HG03342 (cell line): ENCODE data around the gene MROH2A.

Experiments used
- ATAC-seq: cut with Tn5 transposase; IDR thresholded peaks from one replicate; pipeline ENCODE4 v1.9.1; 2021; ENCODE audit warnings: mild to moderate bottlenecking, moderate library complexity; ENCODE audit not compliant: unreplicated experiment

The MROH2A gene

DNA sequence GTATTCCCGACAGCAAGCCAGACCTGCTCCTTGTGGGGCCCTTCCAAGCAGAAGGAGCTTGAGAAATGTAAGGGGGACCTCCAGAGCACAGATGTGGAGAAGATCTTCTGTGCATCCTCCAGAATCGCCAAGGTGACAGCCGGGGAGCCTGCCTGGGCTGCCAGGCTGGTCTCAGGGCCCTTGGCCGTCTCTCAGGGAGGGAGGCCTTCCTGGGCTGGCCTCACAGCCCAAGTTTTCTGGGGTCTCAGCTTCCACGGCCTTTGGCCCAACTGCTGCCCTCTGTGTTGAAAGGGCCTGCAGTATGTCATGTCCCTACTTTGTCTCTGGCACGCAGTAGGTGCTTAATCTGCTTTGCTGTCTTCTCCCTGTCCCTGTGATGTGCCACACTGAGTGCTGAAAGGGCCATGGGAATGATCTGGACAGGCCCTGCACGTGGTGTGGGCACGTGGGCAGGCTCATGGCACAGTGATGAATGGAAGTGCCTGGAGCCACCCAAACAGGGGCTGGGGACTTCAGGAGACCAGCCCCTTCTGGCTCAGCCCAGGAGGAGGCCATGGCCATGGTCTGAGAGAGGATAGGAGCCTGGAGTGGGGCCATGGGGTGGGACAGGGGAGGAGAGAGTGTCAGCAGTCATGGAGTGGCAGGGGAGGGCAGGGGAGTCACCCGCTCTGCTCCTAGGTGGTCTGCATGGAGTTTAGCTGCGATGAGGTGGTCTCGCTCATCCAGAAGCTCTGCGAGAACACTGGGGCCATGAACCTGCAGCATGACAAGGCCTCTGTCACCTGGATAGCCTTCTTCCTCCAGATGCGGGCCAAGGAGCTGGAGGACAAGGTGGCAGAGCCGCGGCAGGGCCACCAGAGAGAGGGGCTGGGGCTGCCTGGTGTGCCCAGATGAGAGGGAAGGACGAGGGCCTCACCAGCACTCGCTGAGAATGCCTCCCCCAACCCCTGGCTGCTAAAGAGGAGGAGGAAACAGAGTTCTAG lies 40.8 kb downstream of the MROH2A start:
- no peak for ATAC-seq

DNA sequence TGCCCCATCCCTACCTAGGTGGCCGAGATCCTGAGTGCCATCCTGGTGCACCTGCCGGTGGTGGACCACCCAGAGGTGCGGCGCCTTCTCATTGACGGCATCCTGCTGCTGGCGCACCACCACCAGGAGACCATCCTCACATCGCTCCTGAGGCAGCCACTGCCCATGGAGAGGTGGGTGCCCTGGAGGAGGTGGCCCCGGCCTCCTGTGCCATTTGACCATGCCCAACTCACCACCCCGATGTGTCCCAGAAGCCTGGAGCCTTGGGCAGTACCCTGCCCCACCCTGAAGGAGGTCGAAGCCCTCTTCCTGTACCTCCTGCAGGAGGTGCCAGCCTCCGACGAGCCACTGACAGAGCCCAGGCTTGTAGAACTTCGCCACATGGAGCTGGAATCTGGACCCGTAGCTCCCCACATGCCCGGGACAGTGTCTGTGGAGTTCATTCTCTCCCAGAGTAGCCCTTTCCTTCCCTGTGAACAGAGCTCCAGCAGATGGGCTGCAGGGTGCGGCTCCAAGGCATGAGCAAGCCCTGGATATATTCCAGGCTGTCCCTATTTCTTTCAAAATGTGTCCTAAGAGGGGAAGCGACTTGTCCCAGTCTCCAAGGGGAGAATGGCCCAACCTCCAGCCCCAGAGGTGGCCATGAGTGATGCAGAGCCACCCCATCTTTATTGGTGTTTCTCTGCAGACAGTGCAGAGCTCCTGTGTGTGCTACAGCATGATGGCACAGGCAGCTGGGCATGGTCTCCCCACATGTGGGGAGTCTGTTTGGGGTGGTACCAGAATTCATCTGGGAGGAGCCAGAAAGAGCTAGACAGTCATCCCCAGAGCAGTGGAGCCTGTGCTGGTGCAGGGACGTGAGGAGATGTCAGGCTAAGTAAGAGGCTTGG lies 42.0 kb downstream of the MROH2A start:
- ATAC-seq, result no peak

DNA sequence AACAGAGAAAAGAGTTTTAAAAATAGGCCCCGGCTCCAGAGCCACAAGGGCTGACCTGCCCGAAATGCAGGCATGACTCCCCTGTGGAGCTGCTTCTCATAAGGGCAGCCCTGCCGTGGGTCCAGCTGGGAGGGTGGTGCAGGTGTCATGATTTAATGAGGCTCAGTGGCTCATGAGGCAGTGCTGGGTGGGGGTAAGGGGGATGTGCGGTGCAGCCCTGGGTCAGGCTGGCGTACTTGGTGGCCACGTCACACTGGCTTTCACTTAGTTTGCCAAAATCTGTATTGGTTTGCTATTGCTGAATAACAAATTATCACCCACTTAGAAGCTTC lies 42.6 kb downstream of the MROH2A start:
- no peak for ATAC-seq

DNA sequence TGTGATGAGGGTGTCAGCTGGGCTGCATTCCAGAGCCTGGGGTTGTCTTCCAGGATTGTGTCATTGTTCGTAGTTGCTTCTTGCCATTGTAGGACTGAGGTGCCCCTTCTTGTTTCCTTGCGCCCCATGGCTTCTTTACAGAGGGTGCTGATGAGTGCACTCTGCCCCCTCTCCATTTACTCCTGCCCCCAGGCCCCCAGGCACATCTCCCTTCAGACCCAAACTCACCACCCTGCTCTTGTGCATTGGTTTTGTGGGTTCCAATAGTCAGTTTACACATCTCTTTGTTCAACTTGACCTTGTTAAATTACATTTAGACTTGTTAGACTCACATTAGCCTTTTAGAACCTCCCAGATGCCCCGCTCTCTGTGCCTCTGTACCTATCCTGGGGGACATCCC lies 43.1 kb downstream of the MROH2A start:
- ATAC-seq, result no peak

DNA sequence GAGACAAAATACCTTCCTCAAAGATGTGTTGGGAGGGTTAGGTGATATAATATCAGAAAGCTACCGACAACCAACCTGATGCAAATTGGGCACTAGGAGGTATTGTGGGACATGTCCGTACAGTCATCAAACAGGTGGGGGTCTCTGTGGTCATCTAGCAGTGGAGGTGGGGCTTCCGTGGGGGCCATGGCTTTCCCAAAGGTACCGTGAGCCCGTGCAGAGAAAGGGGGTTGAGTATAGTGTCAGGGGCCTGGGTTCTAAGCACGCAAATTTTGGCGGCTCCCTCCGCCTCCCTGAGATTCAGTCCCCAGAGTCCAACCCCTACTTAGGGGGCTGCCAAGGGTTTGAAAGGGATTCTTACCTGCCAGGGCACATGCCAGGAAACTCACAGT lies 43.6 kb downstream of the MROH2A start:
- no peak for ATAC-seq

DNA sequence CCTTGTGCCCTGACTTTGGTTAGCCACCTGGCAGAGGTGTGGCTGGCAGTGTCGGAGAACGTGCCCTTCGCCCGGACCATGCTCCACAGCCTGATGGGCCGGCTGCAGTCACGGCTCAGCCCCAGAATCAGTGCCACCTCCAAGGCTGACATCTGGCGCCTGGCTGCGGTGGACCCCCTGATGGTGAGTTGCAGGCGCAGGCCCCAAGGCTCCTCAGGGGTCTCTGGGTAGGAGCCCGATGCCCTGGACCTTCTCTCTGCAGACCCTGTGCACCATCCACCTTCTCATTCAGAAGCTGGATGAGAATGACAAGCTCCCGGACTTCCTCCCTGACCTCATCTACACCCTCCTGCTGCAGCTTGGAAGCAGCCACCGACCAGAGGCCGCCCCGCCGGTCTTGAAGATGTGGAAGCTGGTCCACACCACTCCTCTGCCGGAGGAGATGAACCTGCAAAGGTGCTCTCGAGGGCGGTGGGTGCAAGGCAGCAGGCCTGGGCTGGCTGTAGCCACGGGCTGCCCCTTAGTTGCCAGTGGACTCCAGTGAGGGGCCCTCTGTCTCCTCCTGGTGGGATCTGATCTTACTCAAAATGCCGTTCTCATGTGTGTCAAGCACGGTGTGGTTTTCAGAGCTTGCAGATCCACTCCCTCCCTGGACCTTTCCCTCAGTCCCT lies 44.1 kb downstream of the MROH2A start:
- no peak for ATAC-seq

DNA sequence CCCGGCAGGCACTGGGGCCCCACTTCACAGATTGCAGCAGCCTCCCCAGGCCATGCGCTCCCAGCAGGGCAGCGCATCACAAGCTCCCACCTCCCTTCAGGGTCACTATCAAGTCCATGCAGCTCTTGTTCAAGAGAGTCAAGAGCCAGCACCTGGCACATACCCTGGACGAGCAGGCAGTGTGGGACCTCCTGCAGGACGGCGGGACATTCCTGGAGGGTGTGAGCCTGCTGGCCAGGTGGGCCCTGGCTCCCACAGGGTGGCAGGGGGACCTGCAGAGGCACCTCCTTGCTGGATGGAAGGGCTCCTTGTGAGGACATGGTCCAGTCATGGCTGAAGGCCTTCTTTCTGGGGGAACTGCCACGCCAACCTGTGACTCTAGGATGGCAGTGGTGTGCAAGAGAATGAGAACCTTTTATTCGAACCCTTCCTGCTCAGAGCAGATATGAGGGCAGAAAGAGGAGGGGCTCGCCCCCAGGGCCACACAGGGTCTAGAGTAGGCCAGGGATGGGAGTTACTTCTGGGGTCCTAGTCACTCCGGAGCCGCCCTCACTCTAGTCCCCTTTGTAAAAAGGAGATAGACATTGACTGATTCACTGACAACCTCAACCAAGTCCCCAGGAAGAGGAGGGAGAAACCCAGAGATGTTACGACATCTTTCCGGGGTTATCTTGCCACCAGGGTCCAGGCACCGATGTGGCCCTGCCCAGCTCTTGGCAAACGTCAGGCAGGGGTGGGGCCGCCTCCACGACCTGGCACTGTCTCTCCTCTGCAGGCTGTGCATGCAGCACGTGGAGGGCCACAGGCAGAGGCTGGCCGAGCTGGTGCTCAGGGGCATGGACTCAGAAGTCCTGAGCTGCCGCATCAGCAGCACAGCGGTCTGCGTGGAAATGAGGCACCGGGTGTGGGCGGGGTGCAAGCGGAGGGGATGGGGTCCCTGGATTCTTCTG lies 44.9 kb downstream of the MROH2A start:
- no peak for ATAC-seq

DNA sequence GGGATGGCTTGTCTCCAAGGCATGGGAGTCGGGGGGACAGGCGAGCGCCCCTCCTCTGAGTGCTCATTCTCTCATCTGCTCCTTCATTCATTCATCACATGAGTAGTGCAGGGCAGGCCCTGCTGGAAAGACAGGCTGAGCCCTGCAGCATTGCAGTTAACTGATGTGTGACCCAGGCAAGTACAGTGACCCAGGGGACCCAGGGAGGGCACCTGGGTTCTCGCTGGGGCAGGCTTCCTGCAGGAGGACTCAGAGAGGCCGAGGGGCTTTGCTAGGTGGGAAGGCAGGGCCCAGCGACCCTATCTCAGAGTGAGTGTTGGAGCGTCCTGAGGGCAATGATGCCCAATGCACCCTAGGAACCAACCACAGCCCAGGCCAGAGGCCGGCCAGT lies 45.6 kb downstream of the MROH2A start:
- ATAC-seq, result no peak

DNA sequence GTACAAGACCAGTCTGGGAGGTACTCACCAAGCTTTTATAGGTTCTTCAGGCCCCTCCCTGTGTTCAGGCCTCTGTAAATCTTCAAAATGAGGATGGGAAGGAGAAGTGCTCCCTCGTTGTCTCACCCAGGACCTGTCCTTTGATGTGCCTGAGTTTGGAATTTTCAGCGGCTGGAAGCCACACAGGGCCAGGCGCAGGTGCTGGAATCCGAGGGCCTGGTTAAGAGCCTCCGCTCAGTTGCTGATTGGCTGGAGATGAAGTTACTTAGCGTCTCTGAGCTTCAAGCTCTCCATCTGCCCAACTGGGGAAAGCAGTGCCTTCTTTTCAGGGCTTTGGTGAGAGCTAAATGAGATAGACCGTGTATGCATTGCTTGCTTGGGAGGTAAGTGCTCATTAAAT lies 46.2 kb downstream of the MROH2A start:
- no peak for ATAC-seq

DNA sequence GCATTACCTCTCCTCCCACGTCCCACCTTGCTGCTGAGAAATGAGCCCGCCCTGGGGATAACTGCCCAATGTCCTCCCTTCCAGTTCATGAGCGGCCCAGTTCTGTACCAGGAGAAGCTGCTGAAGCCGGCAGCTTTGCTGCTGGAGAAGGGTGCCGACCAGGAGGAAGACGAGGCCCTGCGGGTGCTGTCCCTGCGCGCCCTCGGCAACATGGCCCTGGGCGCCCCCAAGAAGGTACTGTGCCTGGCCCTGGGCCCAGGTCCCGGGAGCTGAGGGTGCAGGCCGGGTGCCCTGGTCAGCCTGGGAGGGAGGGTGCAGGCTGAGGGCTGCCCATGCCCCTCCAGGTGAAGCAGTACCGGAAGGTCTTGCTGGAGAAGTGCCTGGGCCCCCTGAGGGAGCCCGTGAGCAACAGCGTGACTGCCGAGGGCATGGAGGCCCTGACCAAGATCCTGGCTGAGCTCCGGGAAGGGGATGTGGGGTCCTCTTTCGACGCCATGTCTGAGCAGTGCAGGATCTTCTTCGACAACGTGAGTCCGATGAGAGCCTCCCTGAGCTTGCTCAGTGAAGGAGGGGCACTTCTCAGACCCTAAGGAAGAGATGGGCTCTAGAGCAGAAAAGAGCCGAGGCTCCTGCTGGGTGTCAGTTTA lies 50.5 kb downstream of the MROH2A start:
- ATAC-seq, result no peak

DNA sequence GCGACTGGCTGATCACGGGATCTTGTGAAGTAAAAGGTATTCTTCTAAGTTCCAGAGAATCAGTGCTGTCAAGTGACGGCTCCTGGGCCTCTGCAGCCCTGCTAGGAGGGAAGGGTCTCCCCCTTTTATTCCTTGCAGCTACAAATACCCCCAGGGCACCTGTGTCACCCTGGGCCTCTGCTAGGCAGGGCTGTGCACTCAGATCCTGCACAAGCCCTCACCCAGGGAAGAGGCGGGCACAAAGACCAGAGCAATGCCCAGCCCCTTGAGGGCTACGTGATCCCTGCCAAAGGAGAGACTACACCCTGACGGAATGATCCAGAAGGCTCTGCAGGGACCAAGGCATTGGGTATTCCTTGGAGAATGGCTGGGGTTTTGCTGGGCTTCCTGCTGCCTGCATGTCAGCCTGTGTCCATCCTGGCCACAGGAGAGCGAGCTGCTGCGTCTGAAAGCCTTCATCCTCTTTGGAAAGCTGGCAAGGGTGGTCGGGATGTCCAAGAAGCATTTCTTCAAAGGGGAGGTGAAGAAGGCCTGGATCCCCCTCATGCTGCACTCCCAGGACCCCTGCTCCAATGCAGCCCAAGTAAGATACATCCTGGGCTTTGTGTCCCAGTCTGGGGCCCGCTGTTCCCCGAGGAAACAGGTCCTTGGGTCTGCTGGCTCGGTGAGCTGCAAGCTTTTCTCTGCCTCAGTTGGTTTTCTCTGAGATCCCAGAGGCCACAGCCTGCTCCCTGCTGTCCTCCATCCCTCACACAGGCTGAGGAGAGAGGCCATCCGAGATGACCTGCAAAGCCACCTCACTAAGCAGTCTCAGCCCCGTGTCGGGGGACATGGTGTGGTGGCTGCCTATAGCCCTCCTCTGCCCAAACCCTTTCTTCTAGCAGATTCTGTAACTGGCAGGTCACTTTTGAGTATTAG lies 51.3 kb downstream of the MROH2A start:
- ATAC-seq, result no peak

DNA sequence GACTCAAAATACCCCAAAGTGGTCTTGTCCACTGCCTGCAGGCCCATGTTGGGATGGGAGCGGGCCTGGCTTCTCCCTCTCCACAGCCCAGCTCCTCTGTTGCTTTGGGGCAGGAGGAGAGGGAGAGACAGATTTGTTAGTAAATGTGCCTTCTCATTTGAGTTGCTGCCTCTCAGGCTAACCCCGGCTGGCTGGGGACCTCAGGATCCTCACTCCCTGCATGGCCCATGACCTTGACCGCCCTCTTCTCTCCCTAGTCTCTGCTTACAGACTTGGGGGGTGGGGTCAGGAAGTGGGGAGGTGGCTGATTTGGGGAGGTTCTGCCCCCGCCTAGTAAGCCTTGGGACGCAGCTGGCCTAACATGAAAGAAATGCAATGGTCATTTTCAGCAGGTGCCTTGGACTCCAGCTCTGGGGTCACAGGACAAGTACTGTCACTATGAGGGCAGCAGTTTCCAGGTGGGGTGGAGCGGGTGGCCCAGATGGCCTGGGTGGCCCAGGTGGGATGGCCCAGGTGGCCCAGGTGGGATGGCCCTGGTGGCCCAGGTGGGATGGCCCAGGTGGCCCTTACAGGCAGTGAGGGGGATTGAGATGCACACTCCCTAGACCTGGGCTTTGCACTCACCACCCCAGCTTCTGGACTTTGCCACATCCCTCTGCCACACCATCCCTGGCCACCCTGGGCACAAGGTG lies 52.1 kb downstream of the MROH2A start:
- ATAC-seq, result no peak

DNA sequence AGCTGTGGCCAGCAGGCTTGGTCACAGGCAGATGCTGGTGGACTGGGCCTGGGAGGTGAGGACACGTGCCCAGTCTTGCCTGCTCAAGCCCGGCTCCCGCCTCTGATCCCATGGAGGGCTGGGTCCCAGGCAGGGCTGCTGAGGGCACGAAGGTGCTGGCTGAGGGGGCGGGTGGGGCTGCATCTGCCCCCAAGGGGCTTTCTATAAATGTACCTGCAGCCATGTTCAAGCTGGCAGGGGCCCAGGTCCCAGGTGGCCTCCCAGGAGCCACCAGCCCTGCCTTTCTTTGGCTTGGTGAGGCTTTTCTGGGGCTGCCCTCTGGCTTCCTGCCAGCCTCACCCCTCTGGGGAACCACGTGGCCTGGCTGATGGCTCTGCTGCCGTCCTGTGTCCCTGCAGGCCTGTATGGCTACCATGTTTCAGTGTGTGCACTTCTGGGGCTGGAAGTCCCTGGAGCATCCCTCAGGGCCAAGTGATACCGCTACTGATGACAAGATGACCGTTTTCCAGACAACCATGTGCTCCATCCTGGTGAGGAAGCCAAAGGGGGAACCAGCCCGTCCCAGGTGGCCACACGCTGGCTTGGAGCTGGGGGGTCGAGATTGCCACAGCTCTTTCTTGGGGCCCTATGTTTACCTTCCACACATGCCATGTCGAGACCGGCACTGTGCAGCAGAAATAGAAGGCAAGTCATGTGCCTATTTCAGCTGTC lies 53.0 kb downstream of the MROH2A start:
- ATAC-seq, result no peak

DNA sequence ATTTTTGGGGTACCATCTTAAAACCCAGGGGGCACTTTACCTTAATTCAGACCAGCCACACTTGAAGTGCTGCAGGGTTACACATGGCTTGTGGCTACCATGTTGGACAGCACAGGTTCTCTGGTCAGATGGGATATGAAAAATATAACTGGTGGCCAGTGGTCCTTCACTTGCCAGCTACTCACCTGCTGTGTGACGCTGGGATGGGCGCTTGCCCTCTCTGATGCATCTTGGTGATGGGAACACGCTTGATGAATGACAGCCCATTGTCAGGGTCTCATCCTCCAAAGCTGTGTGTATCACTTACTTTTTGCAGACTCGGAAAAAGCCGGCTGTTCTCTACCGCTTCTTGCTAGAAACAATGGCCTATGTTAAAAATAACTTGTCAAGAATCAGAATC lies 53.7 kb downstream of the MROH2A start:
- ATAC-seq, result no peak

DNA sequence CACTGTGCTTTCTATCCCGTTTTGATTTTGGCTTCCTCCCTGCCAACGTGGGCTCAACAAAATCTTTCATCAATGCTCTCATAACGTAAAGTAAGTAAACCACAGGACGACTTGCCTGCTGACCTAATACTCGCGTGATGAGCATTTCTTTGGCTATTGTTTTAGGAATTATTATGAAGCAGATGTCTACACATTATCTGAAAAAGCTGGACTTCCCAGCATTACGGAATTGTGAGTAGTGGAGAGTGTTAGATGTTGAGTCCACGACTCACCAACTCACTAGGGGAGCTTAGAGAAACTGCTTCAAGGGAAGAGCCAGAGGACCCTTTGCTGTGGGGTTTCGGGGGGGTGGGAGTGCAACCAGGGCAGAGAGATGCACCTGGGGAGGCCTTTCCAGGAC lies 54.3 kb downstream of the MROH2A start:
- no peak for ATAC-seq

DNA sequence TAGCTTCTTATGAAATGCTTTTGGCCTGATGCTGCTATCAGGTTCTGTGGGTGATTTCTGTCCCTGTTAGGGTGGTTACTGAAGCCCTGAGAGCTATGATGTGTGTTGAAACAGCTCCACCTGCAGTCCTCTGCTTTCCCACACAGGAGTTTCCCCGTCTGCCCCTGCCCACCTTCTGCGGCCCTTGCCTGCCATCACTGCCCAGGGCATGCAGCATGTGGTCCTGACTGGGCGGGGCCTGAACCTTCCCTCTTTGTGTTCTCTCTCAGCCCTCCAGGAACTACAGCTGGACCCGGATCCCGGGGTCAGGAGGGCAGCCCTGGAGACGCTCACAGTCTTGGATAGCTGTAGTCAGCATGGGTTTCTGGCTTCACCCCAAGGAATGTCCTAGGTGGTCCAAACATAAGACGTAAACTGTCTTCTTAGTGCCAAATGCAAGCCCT lies 54.8 kb downstream of the MROH2A start:
- no peak for ATAC-seq

DNA sequence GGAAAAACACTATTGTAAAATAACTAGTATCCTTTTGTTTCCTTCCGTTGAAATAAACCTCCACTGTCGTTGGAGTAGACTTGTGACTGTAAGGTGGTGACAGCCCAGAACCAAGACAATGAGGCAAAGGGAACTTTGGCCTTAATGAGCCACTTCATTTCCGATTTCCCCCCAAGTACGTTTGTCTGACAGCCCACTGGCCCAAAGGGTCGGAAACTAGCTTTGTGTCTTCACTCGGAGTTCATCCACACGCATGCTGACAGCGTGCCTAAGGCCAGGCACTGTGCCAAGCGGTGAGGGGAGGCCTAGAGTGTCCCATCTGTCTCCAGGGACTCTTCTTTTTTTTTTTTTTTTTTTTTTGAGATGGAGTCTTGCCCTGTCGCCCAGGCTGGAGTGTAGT lies 55.2 kb downstream of the MROH2A start:
- no peak for ATAC-seq
